Lower leg skin (tissue), 4 donors: Measurements from ENCODE around the gene ARHGAP10. TPM values are rescaled to one million over a fixed set of nuclear protein-coding genes. Genes with fewer than 3 reads are reported as not detected.

Experiments used
- DNase-seq, 2 donors: peaks; one replicate each; pipeline ENCODE4 v3.0.0-alpha.2; 2019; ENCODE audit warnings: low spot score in 2 of 2
- H3K4me3 ChIP-seq: fragments of 200-600 bp; sonication (generic); 2 replicates; pipeline ENCODE4 v1.5.1; 2017; ENCODE audit warnings: mild to moderate bottlenecking, low read depth; ENCODE audit not compliant: poor library complexity, severe bottlenecking
- CTCF ChIP-seq, 3 donors: fragments of 450-650 bp; IDR thresholded peaks; one replicate each; pipeline ENCODE4 v1.5.1; 2016; ENCODE audit warnings: antibody characterized with exemption in 3 of 3, mild to moderate bottlenecking in 3 of 3, moderate library complexity in 2 of 3
- POLR2A ChIP-seq, 2 donors: fragments of 450-650 bp; IDR thresholded peaks; one replicate each; pipeline ENCODE4 v1.6.1; 2016 to 2017; ENCODE audit warnings: antibody characterized with exemption in 2 of 2, mild to moderate bottlenecking in 1 of 2, moderate library complexity in 1 of 2
- WGBS, 2 donors: methylation state at CpG; one replicate each; pipeline ENCODE4 v1.1.5; 2018; 5-methylcytosine and 5-hydroxymethylcytosine counted together
- intact Hi-C: fragments of 100-400 bp; cut with DNase I; formaldehyde crosslinking; loops from one replicate; pipeline ENCODE4 v1.15.0; 2023; ENCODE audit warnings: low total_unique reads
- total RNA-seq, 4 donors: library from RNA; depleted of rRNA; stranded (reverse); fragments of >200 nt; gene quantifications; one replicate each; pipeline ENCODE4 v1.1.0, GENCODE V29; 2016

The ARHGAP10 gene
- total RNA-seq, 4 donors from 2014 or later: 30.6 to 45.8 (median 37.9) TPM

GRCh38 chr4:147840838-147841738 is 109.2 kb downstream of the ARHGAP10 start:
- 53 to 60% methylated on average over 4 of the region's 4 CpGs for WGBS, 2 donors
- intact Hi-C loops: no loop called here
- no peak overlapping the region for H3K4me3 ChIP-seq
- TF ChIP-seq POLR2A (IDR thresholded peaks at IDR 0.05) (no peak), CTCF (IDR thresholded peaks at IDR 0.05) (no peak)
- no peak for DNase-seq

DNA sequence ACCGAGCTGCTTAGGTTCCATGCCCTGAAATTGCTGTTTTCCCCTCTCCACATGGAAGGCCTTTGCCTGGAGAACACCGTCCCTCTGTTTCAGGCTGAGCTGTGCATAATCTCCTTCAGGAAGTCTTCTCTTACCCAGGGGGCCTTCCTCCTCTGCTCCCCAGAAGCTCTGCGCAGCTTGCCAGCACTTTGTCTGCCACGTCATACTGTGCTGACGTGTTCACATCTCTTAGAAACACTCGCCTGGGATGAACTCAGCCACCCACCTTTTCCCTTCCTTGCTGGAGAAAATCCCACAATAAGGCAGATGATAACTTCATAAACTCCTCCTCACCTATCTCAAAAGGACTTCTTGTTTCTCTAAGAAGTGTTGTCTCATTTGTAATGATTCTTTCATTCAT is 110.7 kb downstream of the ARHGAP10 start:
- DNase-seq: no peak
- H3K4me3 ChIP-seq: no peak overlapping the region
- no peak for TF ChIP-seq CTCF (IDR thresholded peaks at IDR 0.05)
- no peak for TF ChIP-seq POLR2A (IDR thresholded peaks at IDR 0.05)
- 79 to 85% methylated on average over 6 of the region's 6 CpGs for WGBS, 2 donors
- intact Hi-C loops: no loop called here

- 69 to 70% methylated on average over 5 of the region's 5 CpGs for WGBS, 2 donors
Observed at GRCh38 chr4:147843162-147843561, 111.3 kb downstream of the ARHGAP10 start.

GRCh38 chr4:147844781-147845180 is 112.9 kb downstream of the ARHGAP10 start:
- H3K4me3 ChIP-seq: no peak overlapping the region
- WGBS, 2 donors: 93 to 97% methylated on average over 7 of the region's 7 CpGs
- intact Hi-C loops: no loop called here
- no peak for DNase-seq
- no peak for TF ChIP-seq POLR2A (IDR thresholded peaks at IDR 0.05)
- no peak for TF ChIP-seq CTCF (IDR thresholded peaks at IDR 0.05)

More at GRCh38 chr4:147843162-147843561, 111.3 kb downstream of the ARHGAP10 start:
- no peak for TF ChIP-seq POLR2A (IDR thresholded peaks at IDR 0.05)
- no peak for TF ChIP-seq CTCF (IDR thresholded peaks at IDR 0.05)
- intact Hi-C loops: no loop called here
- H3K4me3 ChIP-seq: no peak overlapping the region
- no peak for DNase-seq

- no peak for TF ChIP-seq CTCF (IDR thresholded peaks at IDR 0.05)
- no peak for TF ChIP-seq POLR2A (IDR thresholded peaks at IDR 0.05)
- WGBS, 2 donors: 61 to 72% methylated on average over 6 of the region's 6 CpGs
- DNase-seq: no peak
- no peak overlapping the region for H3K4me3 ChIP-seq
- intact Hi-C loops: no loop called here
Observed at GRCh38 chr4:147846318-147847155, 114.6 kb downstream of the ARHGAP10 start.
